GM12878 (cell line): Measurements from ENCODE around the gene ANKRD23. TPM values are rescaled to one million over a fixed set of nuclear protein-coding genes. Genes with fewer than 3 reads are reported as not detected.

ENCODE experiments used
- ATAC-seq: fragments of 200-7000 bp; cut with Tn5 transposase; 3 replicates; pipeline ENCODE4 v1.9.1; 2020; ENCODE audit warnings: mild to moderate bottlenecking, moderate library complexity
- BruUV-seq: library from RNA; stranded (reverse); fragments of 400-500 nt; replicated peaks from 2 replicates; lab custom pipeline; 2021; lab: Mats Ljungman, UMichigan
- CTCF ChIA-PET: fragments of 300-600 bp; sonication (Branson Sonifier 250); formaldehyde crosslinking; extraction: SDS; loops from one replicate; lab custom pipeline; 2021; ENCODE audit warnings: inconsistent platforms; lab: Yijun Ruan, JAX
- POLR2A ChIA-PET: fragments of 350-600 bp; formaldehyde crosslinking; extraction: SDS; loops from one replicate; lab custom pipeline; 2021; ENCODE audit warnings: inconsistent platforms; lab: Charles Lee
- RAD21 ChIA-PET: fragments of 300-600 bp; sonication (Branson Sonifier 250); formaldehyde crosslinking; loops from one replicate; lab custom pipeline; 2023; ENCODE audit warnings: antibody characterized with exemption; ENCODE audit not compliant: unreplicated experiment; lab: Charles Lee
- SMC1A ChIA-PET: fragments of 300-600 bp; sonication (Branson Sonifier 250); formaldehyde crosslinking; loops from one replicate; lab custom pipeline; 2023; ENCODE audit not compliant: unreplicated experiment, uncharacterized antibody; lab: Charles Lee
- DNase-seq: peaks from one replicate; pipeline ENCODE4 v3.0.0-alpha.2; 2011; ENCODE audit warnings: low read depth, low spot score
- FAIRE-seq: peaks from 3 replicates; lab custom pipeline; 2011; peaks lifted over from hg19 to GRCh38; lab: Jason Lieb, UNC
- H2AFZ ChIP-seq: 2 replicates; pipeline ENCODE4 v1.6.0; 2011; ENCODE audit warnings: low read depth, low read length, control low read depth; ENCODE audit not compliant: control insufficient read depth
- H3K27ac ChIP-seq: 2 replicates; pipeline ENCODE4 v1.5.1; 2011; ENCODE audit warnings: control low read depth; ENCODE audit not compliant: control insufficient read depth, insufficient read depth
- H3K27me3 ChIP-seq, 2 experiments: replicated peaks in 1 of 2; 2 replicates each; pipeline versions ENCODE4 v1.6.0 to v1.6.1; 2011; ENCODE audit warnings: low read length in 1 of 2; ENCODE audit not compliant: control insufficient read depth in 2 of 2, insufficient read depth in 2 of 2
- H3K36me3 ChIP-seq, 2 experiments: 2 replicates each; pipeline ENCODE4 v1.5.1; 2011; ENCODE audit warnings: low read length in 1 of 2; ENCODE audit not compliant: control insufficient read depth in 2 of 2, insufficient read depth in 2 of 2
- H3K4me1 ChIP-seq: 2 replicates; pipeline ENCODE4 v1.6.1; 2011; ENCODE audit warnings: mild to moderate bottlenecking, low read length, moderate library complexity, mixed read lengths; ENCODE audit not compliant: control insufficient read depth, insufficient read depth
- H3K4me2 ChIP-seq: 2 replicates; pipeline ENCODE4 v1.6.0; 2011; ENCODE audit warnings: control low read depth; ENCODE audit not compliant: control insufficient read depth, insufficient read depth
- H3K4me3 ChIP-seq: fragments of 200-600 bp; sonication (generic); 2 replicates; pipeline ENCODE4 v1.5.1; 2016
- H3K79me2 ChIP-seq: 2 replicates; pipeline ENCODE4 v1.6.0; 2011; ENCODE audit warnings: low read length; ENCODE audit not compliant: control insufficient read depth, insufficient read depth
- H3K9ac ChIP-seq: 2 replicates; pipeline ENCODE4 v1.8.0; 2011; ENCODE audit warnings: low read length, control low read depth, mixed read lengths; ENCODE audit not compliant: control insufficient read depth, insufficient read depth
- H3K9me3 ChIP-seq: replicated peaks from 3 replicates; pipeline ENCODE4 v1.5.1; 2011; ENCODE audit warnings: mild to moderate bottlenecking, low read length; ENCODE audit not compliant: control insufficient read depth, insufficient read depth
- H4K20me1 ChIP-seq: 2 replicates; pipeline ENCODE4 v1.6.0; 2011; ENCODE audit not compliant: control insufficient read depth, insufficient read depth
- YY1 ChIP-seq: IDR thresholded peaks from 2 replicates; pipeline ENCODE4 v1.6.1; 2011; ENCODE audit warnings: low read depth, mild to moderate bottlenecking, low read length
- WGBS: methylation state at CpG from one replicate; pipeline ENCODE4 v1.1.6; 2016; ENCODE audit warnings: low lambda C conversion rate; ENCODE audit not compliant: insufficient replicate concordance, insufficient coverage; ENCODE audit errors: missing lambda C conversion rate; 5-methylcytosine and 5-hydroxymethylcytosine counted together
- in situ Hi-C: fragments of 300-500 bp; cut with MboI; formaldehyde crosslinking; loops from 9 replicates; pipeline ENCODE4 v1.14.3; 2018; ENCODE audit warnings: mixed read lengths
- intact Hi-C: fragments of 100-400 bp; cut with micrococcal nuclease; formaldehyde crosslinking; loops from one replicate; pipeline ENCODE4 v1.14.2; 2022; ENCODE audit not compliant: unreplicated experiment
- polyA plus RNA-seq, 11 experiments: library from polyadenylated mRNA; depleted of rRNA in 4 of 11; unstranded in 6 of 11; stranded (reverse) in 5 of 11; fragments of >200 nt; fragmentation: Nextera tagmentation in 4 of 11; fragmentation: Illumina TruSeq in 1 of 11; extraction: Ambion mirVana in 4 of 11; extraction: Trizol in 1 of 11; gene quantifications; 1 replicate in 1 of 11; 2 replicates in 10 of 11; pipeline versions ENCODE4 v1.2.1 to v1.2.3, GENCODE V29; 2011 to 2016; ENCODE audit warnings: inconsistent platforms in 2 of 11, missing spikeins in 2 of 11, low read depth in 1 of 11
- total RNA-seq, 4 experiments: library from RNA; depleted of rRNA in 3 of 4; stranded (reverse); fragments of >200 nt in 3 of 4; fragmentation: Illumina TruSeq in 1 of 4; extraction: Trizol in 1 of 4; gene quantifications; 2 replicates each; pipeline versions ENCODE4 v1.2.1 to v1.2.3, GENCODE V29; 2013 to 2021
- TF ChIP-seq, protein P1 (sequence below): IDR thresholded peaks from 2 replicates; pipeline ENCODE4 v1.6.1; 2011; ENCODE audit warnings: borderline replicate concordance, low read depth, mild to moderate bottlenecking, moderate library complexity, mixed read lengths, low read length; ENCODE audit not compliant: insufficient read depth; ENCODE audit errors: extremely low read length
- TF ChIP-seq, protein P2 (sequence below): IDR thresholded peaks from 2 replicates; pipeline ENCODE4 v1.6.1; 2012; ENCODE audit warnings: low read depth, low read length, improper control_type of control experiment
- TF ChIP-seq, protein P3 (sequence below): IDR thresholded peaks from 2 replicates; pipeline ENCODE4 v1.6.1; 2012; ENCODE audit warnings: low read depth, low read length, improper control_type of control experiment

Gene ANKRD23
- total and polyA plus RNA-seq, 10 of the 15 experiments (the other 5 are each of a cell fraction or from before 2014, with no cell fraction given) = 0.34 to 5.3 (median 2.7) TPM

DNA sequence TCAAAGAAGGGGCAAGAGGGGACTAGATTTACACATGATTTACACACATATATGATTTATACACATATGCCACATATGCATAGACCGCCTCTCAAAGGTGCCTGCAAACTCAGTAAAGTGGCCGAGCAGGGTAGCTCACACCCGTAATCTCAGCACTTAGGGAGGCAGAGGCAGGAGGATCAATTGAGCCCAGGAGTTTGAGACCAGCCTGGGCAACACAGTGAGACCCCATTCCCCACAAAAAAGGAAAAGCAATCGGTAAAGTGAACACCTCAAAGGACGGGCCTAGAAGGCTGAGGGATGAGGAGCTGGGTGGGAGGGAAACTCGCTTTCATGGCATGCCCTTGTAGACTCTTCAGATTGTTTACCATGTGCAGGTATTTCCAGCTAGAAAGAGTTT, 8.8 kb upstream of the ANKRD23 start:
- ChIA-PET CTCF (interaction anchor here (10.4 kb wide), 1 partner anchor 100 kb away, joined by 238 read pairs; no protein-coding TSS in a partner anchor), SMC1A (interaction anchor here (1.1 kb wide), 1 partner anchor 112 kb away, joined by 3 read pairs; no protein-coding TSS in a partner anchor), POLR2A (interaction anchor here (0.6 to 1.2 kb wide), 5 partner anchors 10 to 570 kb away, joined by 3 to 4 read pairs (median 3); no protein-coding TSS in a partner anchor)
- intact Hi-C loops = no loop called here
- peaks cover 17% of the 10 kb centered on the region for H3K79me2 ChIP-seq
- DNase-seq (no peak), ATAC-seq (no peak)
- H3K4me1 ChIP-seq = peaks cover 3% of the 10 kb centered on the region; the same call in 1 of the 2 replicates
- H3K4me2 ChIP-seq = no peak overlapping the region
- no peak overlapping the region for H2AFZ ChIP-seq
- no peaks in the 10 kb centered on the region for H3K9me3 ChIP-seq
- no TSS peak for BruUV-seq
- H3K27ac ChIP-seq = no peak overlapping the region
- H3K27me3 ChIP-seq = no peaks in the 10 kb centered on the region
- no peaks in the 10 kb centered on the region for H4K20me1 ChIP-seq
- H3K4me3 ChIP-seq = no peak overlapping the region
- no peak overlapping the region for H3K9ac ChIP-seq
- H3K36me3 ChIP-seq = peaks cover 6 to 7% of the 10 kb centered on the region in 2 experiments; a peak in 3 of 4 replicates
- TF ChIP-seq, protein P1, sequence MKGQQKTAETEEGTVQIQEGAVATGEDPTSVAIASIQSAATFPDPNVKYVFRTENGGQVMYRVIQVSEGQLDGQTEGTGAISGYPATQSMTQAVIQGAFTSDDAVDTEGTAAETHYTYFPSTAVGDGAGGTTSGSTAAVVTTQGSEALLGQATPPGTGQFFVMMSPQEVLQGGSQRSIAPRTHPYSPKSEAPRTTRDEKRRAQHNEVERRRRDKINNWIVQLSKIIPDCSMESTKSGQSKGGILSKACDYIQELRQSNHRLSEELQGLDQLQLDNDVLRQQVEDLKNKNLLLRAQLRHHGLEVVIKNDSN = no peak
- TF ChIP-seq, protein P2, sequence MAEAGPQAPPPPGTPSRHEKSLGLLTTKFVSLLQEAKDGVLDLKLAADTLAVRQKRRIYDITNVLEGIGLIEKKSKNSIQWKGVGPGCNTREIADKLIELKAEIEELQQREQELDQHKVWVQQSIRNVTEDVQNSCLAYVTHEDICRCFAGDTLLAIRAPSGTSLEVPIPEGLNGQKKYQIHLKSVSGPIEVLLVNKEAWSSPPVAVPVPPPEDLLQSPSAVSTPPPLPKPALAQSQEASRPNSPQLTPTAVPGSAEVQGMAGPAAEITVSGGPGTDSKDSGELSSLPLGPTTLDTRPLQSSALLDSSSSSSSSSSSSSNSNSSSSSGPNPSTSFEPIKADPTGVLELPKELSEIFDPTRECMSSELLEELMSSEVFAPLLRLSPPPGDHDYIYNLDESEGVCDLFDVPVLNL = no peak
- no peak for TF ChIP-seq YY1
- TF ChIP-seq, protein P3, sequence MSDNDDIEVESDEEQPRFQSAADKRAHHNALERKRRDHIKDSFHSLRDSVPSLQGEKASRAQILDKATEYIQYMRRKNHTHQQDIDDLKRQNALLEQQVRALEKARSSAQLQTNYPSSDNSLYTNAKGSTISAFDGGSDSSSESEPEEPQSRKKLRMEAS = no peak
- TF ChIP-seq, all 136 proteins: peak for 0
- 98% methylated on average over 6 of the region's 6 CpGs for WGBS
- in situ Hi-C loops = loop anchor here (10.0 kb wide), 1 partner anchor 262 kb away; the partner anchor contains the start of gene ANKRD36
- RAD21 ChIA-PET = no interaction called here
- no peak for FAIRE-seq
